Activated CD4-positive, alpha-beta T cell treated with anti-CD3 and anti-CD28 coated beads for 24 hours (primary cell): ENCODE results near the gene ADAMTS12.

Experiments used
- DNase-seq, 2 donors: peaks; one replicate each; pipeline ENCODE4 v3.0.0-alpha.2; 2020; ENCODE audit warnings: low read depth in 2 of 2

The ADAMTS12 gene

GRCh38 chr5:33848554-33848953 lies 43.2 kb downstream of the ADAMTS12 start:
- no peak for DNase-seq

GRCh38 chr5:33846851-33847250 lies 44.9 kb downstream of the ADAMTS12 start:
- DNase-seq: no peak

- DNase-seq: no peak
These were observed 48.2 kb downstream of the ADAMTS12 start for GRCh38 chr5:33843579-33843978.

- DNase-seq: no peak
These were observed 49.3 kb downstream of the ADAMTS12 start for GRCh38 chr5:33842456-33842855.

- DNase-seq: no peak
These were observed 49.9 kb downstream of the ADAMTS12 start for GRCh38 chr5:33841891-33842290.

- no peak for DNase-seq
These were observed 50.8 kb downstream of the ADAMTS12 start for GRCh38 chr5:33840927-33841547.

- no peak for DNase-seq
These were observed 54.5 kb downstream of the ADAMTS12 start for GRCh38 chr5:33837301-33837700.

- no peak for DNase-seq
These were observed 57.5 kb downstream of the ADAMTS12 start for GRCh38 chr5:33834334-33834733.

- no peak for DNase-seq
These were observed 58.6 kb downstream of the ADAMTS12 start for GRCh38 chr5:33833237-33833575.

GRCh38 chr5:33832404-33833236 lies 59.2 kb downstream of the ADAMTS12 start:
- DNase-seq: no peak

GRCh38 chr5:33831041-33831440 lies 60.7 kb downstream of the ADAMTS12 start:
- no peak for DNase-seq

- DNase-seq: no peak
These were observed 62.4 kb downstream of the ADAMTS12 start for GRCh38 chr5:33829430-33829829.

- no peak for DNase-seq
These were observed 63.0 kb downstream of the ADAMTS12 start for GRCh38 chr5:33828626-33829308.

GRCh38 chr5:33827885-33828284 lies 63.9 kb downstream of the ADAMTS12 start:
- DNase-seq: no peak

GRCh38 chr5:33827018-33827707 lies 64.6 kb downstream of the ADAMTS12 start:
- DNase-seq: no peak

- no peak for DNase-seq
These were observed 67.1 kb downstream of the ADAMTS12 start for GRCh38 chr5:33824516-33825195.

GRCh38 chr5:33817301-33817700 lies 74.5 kb downstream of the ADAMTS12 start:
- no peak for DNase-seq

- no peak for DNase-seq
These were observed 75.0 kb downstream of the ADAMTS12 start for GRCh38 chr5:33816791-33817190.

- no peak for DNase-seq
These were observed 79.0 kb downstream of the ADAMTS12 start for GRCh38 chr5:33812746-33813145.

- no peak for DNase-seq
These were observed 81.2 kb downstream of the ADAMTS12 start for GRCh38 chr5:33810491-33811120.

GRCh38 chr5:33809936-33810335 lies 81.9 kb downstream of the ADAMTS12 start:
- DNase-seq: no peak
